ENCODE results near the gene VASN. TPM values are rescaled to one million over a fixed set of nuclear protein-coding genes. Genes with fewer than 3 reads are reported as not detected.

Gene VASN
- total RNA-seq, 2 experiments from 2014 or later = not detected

- Histone ChIP-seq H3K4me3 (ENCODE audit: low read depth, low read length, poor library complexity, severe bottlenecking) (no peak overlapping the region), H3K79me2 (ENCODE audit: insufficient read depth, low read depth, low read length) (no peaks in the 10 kb centered on the region), H3K4me1 (ENCODE audit: insufficient read depth, low read length, poor library complexity, severe bottlenecking) (no peaks in the 10 kb centered on the region), H3K27ac (ENCODE audit: low read depth, low read length, poor library complexity, severe bottlenecking) (no peak overlapping the region), H3K36me3 (ENCODE audit: insufficient read depth, low read length) (peaks cover 35% of the 10 kb centered on the region; the same call in 1 of the 2 replicates), H3K4me2 (ENCODE audit: low read length) (no peak overlapping the region), H3K9me3 (ENCODE audit: low read length) (no peaks in the 10 kb centered on the region), H4K20me1 (ENCODE audit: insufficient read depth, low read length) (no peaks in the 10 kb centered on the region), H3K9me2 (ENCODE audit: insufficient read depth, low read length) (no peaks in the 10 kb centered on the region), H2AFZ (ENCODE audit: low read length) (no peak overlapping the region)
- no TSS peak for BruUV-seq (replicated peaks)
- ChIA-PET CTCF (ENCODE audit: unreplicated experiment) (no interaction called here), POLR2A (no interaction called here)
- TF ChIP-seq CTCF (conservative IDR thresholded peaks at IDR 0.05; ENCODE audit: low read length) (no peak), EZH2phosphoT487 (IDR thresholded peaks at IDR 0.05; ENCODE audit: borderline replicate concordance, low read depth, low read length) (no peak)
- intact Hi-C loops (cut with micrococcal nuclease; ENCODE audit: unreplicated experiment) = no loop called here
- no peak for DNase-seq (ENCODE audit: low spot score)
Measured at GRCh38 chr16:4385066-4385788, 13.6 kb downstream of the VASN start.

GRCh38 chr16:4385789-4386450 lies 14.3 kb downstream of the VASN start:
- no peaks in the 10 kb centered on the region for H3K9me2 ChIP-seq (ENCODE audit: insufficient read depth, low read length)
- no peaks in the 10 kb centered on the region for H3K79me2 ChIP-seq (ENCODE audit: insufficient read depth, low read depth, low read length)
- BruUV-seq (replicated peaks) = no TSS peak
- intact Hi-C loops (cut with micrococcal nuclease; ENCODE audit: unreplicated experiment) = no loop called here
- peaks cover 40% of the 10 kb centered on the region; the same call in 1 of the 2 replicates for H3K36me3 ChIP-seq (ENCODE audit: insufficient read depth, low read length)
- no peak overlapping the region for H2AFZ ChIP-seq (ENCODE audit: low read length)
- TF ChIP-seq EZH2phosphoT487 (IDR thresholded peaks at IDR 0.05; ENCODE audit: borderline replicate concordance, low read depth, low read length) (no peak), CTCF (conservative IDR thresholded peaks at IDR 0.05; ENCODE audit: low read length) (no peak)
- no peak overlapping the region for H3K4me2 ChIP-seq (ENCODE audit: low read length)
- CTCF ChIA-PET (ENCODE audit: unreplicated experiment) = no interaction called here
- H3K9me3 ChIP-seq (ENCODE audit: low read length) = no peaks in the 10 kb centered on the region
- no peak overlapping the region for H3K4me3 ChIP-seq (ENCODE audit: low read depth, low read length, poor library complexity, severe bottlenecking)
- POLR2A ChIA-PET = no interaction called here
- no peak for DNase-seq (ENCODE audit: low spot score)
- H4K20me1 ChIP-seq (ENCODE audit: insufficient read depth, low read length) = no peaks in the 10 kb centered on the region
- no peak overlapping the region for H3K27ac ChIP-seq (ENCODE audit: low read depth, low read length, poor library complexity, severe bottlenecking)
- no peaks in the 10 kb centered on the region for H3K4me1 ChIP-seq (ENCODE audit: insufficient read depth, low read length, poor library complexity, severe bottlenecking)

GRCh38 chr16:4386451-4386805 lies 14.8 kb downstream of the VASN start:
- no peaks in the 10 kb centered on the region for H3K79me2 ChIP-seq (ENCODE audit: insufficient read depth, low read depth, low read length)
- H3K9me3 ChIP-seq (ENCODE audit: low read length) = no peaks in the 10 kb centered on the region
- H3K27ac ChIP-seq (ENCODE audit: low read depth, low read length, poor library complexity, severe bottlenecking) = no peak overlapping the region
- H3K36me3 ChIP-seq (ENCODE audit: insufficient read depth, low read length) = peaks cover 42% of the 10 kb centered on the region; the same call in 1 of the 2 replicates
- H3K9me2 ChIP-seq (ENCODE audit: insufficient read depth, low read length) = no peaks in the 10 kb centered on the region
- H3K4me3 ChIP-seq (ENCODE audit: low read depth, low read length, poor library complexity, severe bottlenecking) = no peak overlapping the region
- DNase-seq (ENCODE audit: low spot score) = no peak
- intact Hi-C loops (cut with micrococcal nuclease; ENCODE audit: unreplicated experiment) = no loop called here
- CTCF ChIA-PET (ENCODE audit: unreplicated experiment) = no interaction called here
- no peak overlapping the region for H2AFZ ChIP-seq (ENCODE audit: low read length)
- no peak overlapping the region for H3K4me2 ChIP-seq (ENCODE audit: low read length)
- POLR2A ChIA-PET = no interaction called here
- BruUV-seq (replicated peaks) = no TSS peak
- H3K4me1 ChIP-seq (ENCODE audit: insufficient read depth, low read length, poor library complexity, severe bottlenecking) = no peaks in the 10 kb centered on the region
- no peak for TF ChIP-seq CTCF (conservative IDR thresholded peaks at IDR 0.05; ENCODE audit: low read length)
- TF ChIP-seq EZH2phosphoT487 (IDR thresholded peaks at IDR 0.05; ENCODE audit: borderline replicate concordance, low read depth, low read length) = no peak
- H4K20me1 ChIP-seq (ENCODE audit: insufficient read depth, low read length) = no peaks in the 10 kb centered on the region
